Keratinocyte (primary cell): ENCODE results near the gene ZC3H8.

Source experiments
- CTCF ChIP-seq, 3 experiments: IDR thresholded peaks in 1 of 3; conservative IDR thresholded peaks in 1 of 3; optimal IDR thresholded peaks in 1 of 3; 2 replicates in 2 of 3; 3 replicates in 1 of 3; pipeline versions ENCODE3 to v1.5.1; 2011; ENCODE audit warnings: low read length in 3 of 3, mild to moderate bottlenecking in 3 of 3, moderate library complexity in 2 of 3, control low read depth in 1 of 3, inconsistent platforms in 1 of 3; ENCODE audit not compliant: insufficient read depth in 2 of 3; ENCODE audit errors: extremely low read depth in 1 of 3
- EZH2 ChIP-seq: IDR thresholded peaks from one replicate; pipeline ENCODE4 v1.6.1; 2012; ENCODE audit warnings: inconsistent platforms, mild to moderate bottlenecking, low read length, moderate library complexity

GRCh38 chr2:112276954-112277353 is 22.1 kb upstream of the ZC3H8 start:
- no peak for TF ChIP-seq CTCF (optimal IDR thresholded peaks at IDR 0.05 in 1 of 3, IDR thresholded peaks at IDR 0.05 in 1 of 3, conservative IDR thresholded peaks at IDR 0.05 in 1 of 3; ENCODE audit: extremely low read depth in 1 of 3, insufficient read depth in 2 of 3, low read length in 3 of 3)
- no peak for TF ChIP-seq EZH2
